Panc1 (cell line): Measurements from ENCODE around the gene MAST4. TPM values are rescaled to one million over a fixed set of nuclear protein-coding genes. Genes with fewer than 3 reads are reported as not detected.

Source experiments
- ATAC-seq: fragments of 200-7000 bp; cut with Tn5 transposase; 2 replicates; pipeline ENCODE4 v1.9.1; 2020; ENCODE audit warnings: mild to moderate bottlenecking, moderate library complexity
- BruUV-seq: library from RNA; stranded (reverse); fragments of 400-500 nt; replicated peaks from 2 replicates; lab custom pipeline; 2021; lab: Mats Ljungman, UMichigan
- CTCF ChIA-PET: fragments of 300-600 bp; sonication (Branson Sonifier 250); formaldehyde crosslinking; loops from one replicate; lab custom pipeline; 2022; ENCODE audit warnings: antibody characterized with exemption; lab: Charles Lee
- POLR2A ChIA-PET: fragments of 300-600 bp; sonication (Branson Sonifier 250); formaldehyde crosslinking; loops from one replicate; lab custom pipeline; 2022; ENCODE audit warnings: antibody characterized with exemption; lab: Charles Lee
- DNase-seq: peaks from one replicate; pipeline ENCODE4 v3.0.0-alpha.2; 2010; ENCODE audit warnings: low read depth, low spot score
- H3K27ac ChIP-seq: 2 replicates; pipeline ENCODE4 v1.5.1; 2011; ENCODE audit warnings: mild to moderate bottlenecking, low read length, inconsistent platforms
- H3K27me3 ChIP-seq: fragments of 200-500 bp; sonication (Bioruptor generic); 2 replicates; pipeline ENCODE4 v1.6.0; 2014; ENCODE audit warnings: low read length, inconsistent platforms; ENCODE audit not compliant: control insufficient read depth, insufficient read depth
- H3K36me3 ChIP-seq: fragments of 200-500 bp; sonication (Bioruptor generic); 2 replicates; pipeline ENCODE4 v1.5.1; 2014; ENCODE audit warnings: inconsistent platforms, mild to moderate bottlenecking, low read length, moderate library complexity; ENCODE audit not compliant: control insufficient read depth, insufficient read depth
- H3K4me1 ChIP-seq: 2 replicates; pipeline ENCODE4 v1.5.1; 2011; ENCODE audit warnings: inconsistent platforms, mild to moderate bottlenecking, low read length, moderate library complexity; ENCODE audit not compliant: control insufficient read depth, insufficient read depth
- H3K4me3 ChIP-seq, 2 experiments: 2 replicates each; pipeline ENCODE4 v1.5.1; 2011 to 2012; ENCODE audit warnings: low read depth in 2 of 2, low read length in 2 of 2, mild to moderate bottlenecking in 2 of 2, inconsistent platforms in 1 of 2, moderate library complexity in 1 of 2
- H3K9me3 ChIP-seq: fragments of 200-500 bp; sonication (Bioruptor generic); 2 replicates; pipeline ENCODE4 v1.5.1; 2014; ENCODE audit warnings: low read depth, mild to moderate bottlenecking, inconsistent platforms, low read length, moderate library complexity; ENCODE audit not compliant: control insufficient read depth, insufficient read depth
- CTCF ChIP-seq: fragments of 450-650 bp; IDR thresholded peaks from 2 replicates; pipeline ENCODE4 v1.5.1; 2017; ENCODE audit warnings: mild to moderate bottlenecking
- POLR2AphosphoS5 ChIP-seq: IDR thresholded peaks from 2 replicates; pipeline ENCODE4 v1.6.1; 2012; ENCODE audit warnings: mild to moderate bottlenecking, low read depth, low read length, moderate library complexity
- REST ChIP-seq, 2 experiments: IDR thresholded peaks; 2 replicates each; pipeline ENCODE4 v1.6.1; 2011 to 2012; ENCODE audit warnings: low read depth in 2 of 2, control low read depth in 1 of 2, low read length in 1 of 2, mild to moderate bottlenecking in 1 of 2, moderate library complexity in 1 of 2; ENCODE audit not compliant: insufficient read depth in 1 of 2
- SIN3A ChIP-seq: IDR thresholded peaks from 2 replicates; pipeline ENCODE4 v1.6.1; 2012; ENCODE audit warnings: low read depth, mild to moderate bottlenecking, low read length, moderate library complexity, borderline replicate concordance; ENCODE audit not compliant: insufficient read depth
- TCF7L2 ChIP-seq: IDR thresholded peaks from 2 replicates; pipeline ENCODE4 v1.6.1; 2011; ENCODE audit warnings: mild to moderate bottlenecking, low read depth, low read length, inconsistent platforms
- in situ Hi-C: cut with HindIII; loops from 2 replicates; pipeline ENCODE4 v1.10.0; 2016; ENCODE audit warnings: low sequenced_read_pairs, low pct_unique_long_range_greater_than_20kb
- intact Hi-C: fragments of 100-400 bp; cut with micrococcal nuclease; formaldehyde crosslinking; loops from one replicate; pipeline ENCODE4 v1.10.0; 2022; ENCODE audit not compliant: unreplicated experiment
- total RNA-seq: library from RNA; stranded (reverse); gene quantifications from one replicate; pipeline ENCODE4 v1.2.1, GENCODE V29; 2021; ENCODE audit not compliant: unreplicated experiment

MAST4 gene
- total RNA-seq, 1 experiment from 2014 or later: 1.8 TPM

DNA sequence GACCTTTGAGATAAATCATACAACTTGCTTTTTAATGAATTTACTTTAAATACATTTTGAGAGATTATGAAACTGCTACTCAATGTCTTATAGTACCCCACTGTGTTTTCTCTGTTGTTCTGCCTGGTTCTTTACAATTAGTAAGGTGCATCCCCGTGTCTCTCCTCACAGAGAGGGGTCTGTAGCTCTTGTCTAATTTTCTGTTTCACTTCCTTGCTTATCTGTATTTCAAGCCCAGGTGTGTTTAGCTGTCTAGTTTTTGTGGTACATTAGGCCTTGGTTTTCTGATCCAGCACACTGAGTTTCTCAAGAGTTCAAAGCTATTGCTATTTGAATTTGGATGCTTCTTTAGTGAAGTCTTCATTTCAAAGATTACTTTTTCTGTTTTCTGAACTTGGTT lies 105.1 kb downstream of the MAST4 start:
- in situ Hi-C loops (no loop called here), intact Hi-C loops (loop anchor here (5.0 kb wide), 1 partner anchor 124 kb away; no protein-coding TSS in a partner anchor)
- no peak overlapping the region for H3K4me3 ChIP-seq
- no peaks in the 10 kb centered on the region for H3K9me3 ChIP-seq
- BruUV-seq: no TSS peak
- H3K27ac ChIP-seq: no peak overlapping the region
- H3K4me1 ChIP-seq: no peaks in the 10 kb centered on the region
- no peak for DNase-seq
- POLR2A ChIA-PET: no interaction called here
- CTCF ChIA-PET: no interaction called here
- ATAC-seq: no peak
- TF ChIP-seq CTCF (no peak), REST (IDR thresholded peaks at IDR 0.05; ENCODE audit: insufficient read depth in 1 of 2, low read depth in 2 of 2, low read length in 1 of 2) (no peak), SIN3A (no peak), POLR2AphosphoS5 (no peak)
- H3K36me3 ChIP-seq: no peaks in the 10 kb centered on the region
- H3K27me3 ChIP-seq: peaks cover 3% of the 10 kb centered on the region; the same call in 1 of the 2 replicates

DNA sequence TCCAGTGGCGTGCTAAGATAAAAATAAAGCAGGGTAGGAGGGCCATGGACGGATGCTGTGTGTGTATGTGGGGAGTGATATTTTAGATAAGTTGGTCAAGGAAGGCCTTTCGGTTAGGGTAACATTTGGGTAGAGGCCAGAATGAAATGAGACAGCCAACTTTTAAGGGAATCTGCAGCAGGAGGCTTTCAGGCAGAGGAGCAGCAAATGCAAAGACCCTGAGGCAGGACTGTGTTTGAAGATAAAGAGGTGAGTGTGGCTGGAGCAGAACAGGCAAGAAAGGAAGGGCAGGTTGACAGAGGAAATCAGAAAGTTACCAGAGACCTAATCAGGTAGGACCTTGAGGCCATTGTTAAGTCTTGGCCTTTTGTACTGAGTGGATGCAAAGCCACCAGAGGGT lies 106.2 kb downstream of the MAST4 start:
- no peak for DNase-seq
- no peaks in the 10 kb centered on the region for H3K4me1 ChIP-seq
- intact Hi-C loops: loop anchor here (5.0 kb wide), 1 partner anchor 125 kb away; no protein-coding TSS in a partner anchor
- CTCF ChIA-PET: no interaction called here
- H3K27ac ChIP-seq: no peak overlapping the region
- no TSS peak for BruUV-seq
- TF ChIP-seq REST (IDR thresholded peaks at IDR 0.05; ENCODE audit: insufficient read depth in 1 of 2, low read depth in 2 of 2, low read length in 1 of 2) (no peak), SIN3A (no peak), TCF7L2 (no peak), CTCF (no peak), POLR2AphosphoS5 (no peak)
- H3K9me3 ChIP-seq: no peaks in the 10 kb centered on the region
- POLR2A ChIA-PET: no interaction called here
- H3K27me3 ChIP-seq: peaks cover 3% of the 10 kb centered on the region; the same call in 1 of the 2 replicates
- H3K4me3 ChIP-seq: no peak overlapping the region
- ATAC-seq: no peak
- H3K36me3 ChIP-seq: no peaks in the 10 kb centered on the region
- in situ Hi-C loops: no loop called here
